Hepatocyte (in vitro differentiated cells): Measurements from ENCODE around the gene TRAPPC5. TPM values are rescaled to one million over a fixed set of nuclear protein-coding genes. Genes with fewer than 3 reads are reported as not detected.

ENCODE experiments used
- DNase-seq: peaks from one replicate; pipeline ENCODE4 v3.0.0-alpha.2; 2016; ENCODE audit warnings: low spot score
- H2AFZ ChIP-seq: fragments of 200-600 bp; sonication (generic); 2 replicates; pipeline ENCODE4 v1.6.0; 2016; ENCODE audit warnings: antibody characterized with exemption, mild to moderate bottlenecking
- H3K27ac ChIP-seq: fragments of 200-600 bp; sonication (generic); 2 replicates; pipeline ENCODE4 v1.5.1; 2016; ENCODE audit warnings: mild to moderate bottlenecking
- H3K27me3 ChIP-seq: fragments of 200-600 bp; sonication (generic); 2 replicates; pipeline ENCODE4 v1.6.1; 2016
- H3K36me3 ChIP-seq: fragments of 200-600 bp; sonication (generic); replicated peaks from 2 replicates; pipeline ENCODE4 v1.5.1; 2016; ENCODE audit warnings: low read depth; ENCODE audit not compliant: insufficient read depth
- H3K4me1 ChIP-seq: fragments of 200-600 bp; sonication (generic); 2 replicates; pipeline ENCODE4 v1.5.1; 2016; ENCODE audit warnings: mild to moderate bottlenecking, moderate library complexity; ENCODE audit not compliant: insufficient read depth
- H3K4me2 ChIP-seq: fragments of 200-600 bp; sonication (generic); 2 replicates; pipeline ENCODE4 v1.6.0; 2016
- H3K4me3 ChIP-seq: fragments of 200-600 bp; sonication (generic); 2 replicates; pipeline ENCODE4 v1.5.1; 2016; ENCODE audit warnings: mild to moderate bottlenecking
- H3K79me2 ChIP-seq: fragments of 200-600 bp; sonication (generic); 2 replicates; pipeline ENCODE4 v1.6.0; 2017; ENCODE audit warnings: mild to moderate bottlenecking
- H3K9me2 ChIP-seq: fragments of 200-600 bp; sonication (generic); replicated peaks from 2 replicates; pipeline ENCODE4 v1.6.0; 2017; ENCODE audit warnings: mild to moderate bottlenecking; ENCODE audit not compliant: insufficient read depth
- H3K9me3 ChIP-seq: fragments of 200-600 bp; sonication (generic); 2 replicates; pipeline ENCODE4 v1.5.1; 2016; ENCODE audit warnings: low read depth, mild to moderate bottlenecking
- H4K20me1 ChIP-seq: fragments of 200-600 bp; sonication (generic); 2 replicates; pipeline ENCODE4 v1.6.0; 2016; ENCODE audit warnings: mild to moderate bottlenecking; ENCODE audit not compliant: insufficient read depth, poor library complexity, severe bottlenecking
- CTCF ChIP-seq: fragments of 200-600 bp; sonication (generic); IDR thresholded peaks from 2 replicates; pipeline ENCODE4 v1.5.1; 2016; ENCODE audit warnings: antibody characterized with exemption, mild to moderate bottlenecking; ENCODE audit not compliant: poor library complexity
- EZH2 ChIP-seq: fragments of 200-600 bp; sonication (generic); IDR thresholded peaks from 2 replicates; pipeline ENCODE4 v1.6.1; 2016; ENCODE audit warnings: antibody characterized with exemption, mild to moderate bottlenecking, borderline replicate concordance
- EZH2phosphoT487 ChIP-seq: fragments of 200-600 bp; sonication (generic); IDR thresholded peaks from one replicate; pipeline ENCODE4 v1.6.1; 2018; ENCODE audit warnings: antibody characterized with exemption, mild to moderate bottlenecking, low read depth, moderate library complexity; ENCODE audit not compliant: unreplicated experiment, severe bottlenecking
- WGBS: methylation state at CpG from one replicate; pipeline ENCODE4 v1.1.6; 2016; ENCODE audit warnings: low lambda C conversion rate; ENCODE audit errors: missing lambda C conversion rate; 5-methylcytosine and 5-hydroxymethylcytosine counted together
- polyA plus RNA-seq: library from polyadenylated mRNA; unstranded; fragments of >200 nt; fragmentation: Nextera tagmentation; extraction: Ambion mirVana; gene quantifications from 2 replicates; pipeline ENCODE4 v1.2.1, GENCODE V29; 2016
- total RNA-seq: library from RNA; depleted of rRNA; stranded (reverse); fragments of >200 nt; gene quantifications from 2 replicates; pipeline ENCODE4 v1.2.3, GENCODE V29; 2014

Gene TRAPPC5
- total and polyA plus RNA-seq, 2 experiments from 2014 or later, result 80.4 to 175 TPM

- no peak for DNase-seq
Observed at GRCh38 chr19:7698583-7698982, 17.9 kb downstream of the TRAPPC5 start.

GRCh38 chr19:7699003-7699402, 18.4 kb downstream of the TRAPPC5 start:
- no peak overlapping the region for H3K4me3 ChIP-seq
- no peaks in the 10 kb centered on the region for H3K36me3 ChIP-seq
- H3K27ac ChIP-seq, result no peak overlapping the region
- H3K9me2 ChIP-seq, result no peaks in the 10 kb centered on the region
- no peaks in the 10 kb centered on the region for H3K9me3 ChIP-seq
- no peaks in the 10 kb centered on the region for H4K20me1 ChIP-seq
- peaks cover 6% of the 10 kb centered on the region for H3K27me3 ChIP-seq
- WGBS, result 73% methylated on average over 2 of the region's 2 CpGs
- H2AFZ ChIP-seq, result no peak overlapping the region
- no peaks in the 10 kb centered on the region for H3K4me1 ChIP-seq
- no peak for DNase-seq
- no peak for TF ChIP-seq CTCF
- TF ChIP-seq EZH2phosphoT487, result no peak
- TF ChIP-seq EZH2, result no peak
- H3K79me2 ChIP-seq, result no peaks in the 10 kb centered on the region
- H3K4me2 ChIP-seq, result no peak overlapping the region

More at GRCh38 chr19:7698583-7698982, 17.9 kb downstream of the TRAPPC5 start:
- peaks cover 6% of the 10 kb centered on the region for H3K27me3 ChIP-seq
- no peak for TF ChIP-seq EZH2
- H3K9me2 ChIP-seq, result no peaks in the 10 kb centered on the region
- no peaks in the 10 kb centered on the region for H3K36me3 ChIP-seq
- H4K20me1 ChIP-seq, result no peaks in the 10 kb centered on the region
- H2AFZ ChIP-seq, result no peak overlapping the region
- 64% methylated on average over 6 of the region's 11 CpGs for WGBS
- no peaks in the 10 kb centered on the region for H3K79me2 ChIP-seq
- no peak overlapping the region for H3K4me2 ChIP-seq
- no peaks in the 10 kb centered on the region for H3K4me1 ChIP-seq
- no peaks in the 10 kb centered on the region for H3K9me3 ChIP-seq
- H3K27ac ChIP-seq, result no peak overlapping the region
- H3K4me3 ChIP-seq, result no peak overlapping the region

- 73% methylated on average over 15 of the region's 15 CpGs for WGBS
- Histone ChIP-seq H3K27me3 (peaks cover 6% of the 10 kb centered on the region), H3K79me2 (no peaks in the 10 kb centered on the region), H3K9me2 (no peaks in the 10 kb centered on the region), H3K27ac (no peak overlapping the region), H3K36me3 (no peaks in the 10 kb centered on the region), H3K4me3 (no peak overlapping the region), H3K9me3 (no peaks in the 10 kb centered on the region), H2AFZ (no peak overlapping the region), H3K4me2 (no peak overlapping the region), H4K20me1 (no peaks in the 10 kb centered on the region), H3K4me1 (no peaks in the 10 kb centered on the region)
- TF ChIP-seq EZH2, result no peak
- TF ChIP-seq CTCF, result no peak
- no peak for TF ChIP-seq EZH2phosphoT487
- DNase-seq, result no peak
Observed at GRCh38 chr19:7699417-7700401, 19.1 kb downstream of the TRAPPC5 start.

GRCh38 chr19:7701049-7701653, 20.5 kb downstream of the TRAPPC5 start:
- H3K27ac ChIP-seq, result no peak overlapping the region
- DNase-seq, result no peak
- 94% methylated on average over 12 of the region's 12 CpGs for WGBS
- H3K9me2 ChIP-seq, result no peaks in the 10 kb centered on the region
- no peak overlapping the region for H3K4me3 ChIP-seq
- H3K79me2 ChIP-seq, result no peaks in the 10 kb centered on the region
- H2AFZ ChIP-seq, result no peak overlapping the region
- H3K9me3 ChIP-seq, result no peaks in the 10 kb centered on the region
- no peaks in the 10 kb centered on the region for H3K4me1 ChIP-seq
- TF ChIP-seq CTCF (no peak), EZH2 (no peak), EZH2phosphoT487 (no peak)
- H3K36me3 ChIP-seq, result no peaks in the 10 kb centered on the region
- H3K27me3 ChIP-seq, result peaks cover 6% of the 10 kb centered on the region
- no peak overlapping the region for H3K4me2 ChIP-seq
- no peaks in the 10 kb centered on the region for H4K20me1 ChIP-seq
